Neural progenitor cell (in vitro differentiated cells): ENCODE results near the gene GABARAPL2. TPM values are rescaled to one million over a fixed set of nuclear protein-coding genes. Genes with fewer than 3 reads are reported as not detected.

ENCODE experiments used
- DNase-seq: peaks from one replicate; pipeline ENCODE4 v3.0.0-alpha.2; 2016; ENCODE audit warnings: low spot score
- H2AFZ ChIP-seq: fragments of 200-600 bp; sonication (generic); replicated peaks from 2 replicates; pipeline ENCODE4 v1.6.1; 2016; ENCODE audit warnings: antibody characterized with exemption
- H3F3A ChIP-seq: fragments of 200-600 bp; sonication (generic); 2 replicates; pipeline ENCODE4 v1.6.1; 2016; ENCODE audit warnings: antibody characterized with exemption, low read depth
- H3K27ac ChIP-seq: fragments of 200-600 bp; sonication (generic); 2 replicates; pipeline ENCODE4 v1.5.1; 2016; ENCODE audit warnings: mild to moderate bottlenecking
- H3K27me3 ChIP-seq: fragments of 200-600 bp; sonication (generic); 2 replicates; pipeline ENCODE4 v1.6.1; 2016; ENCODE audit warnings: mild to moderate bottlenecking, moderate library complexity
- H3K36me3 ChIP-seq: fragments of 200-600 bp; sonication (generic); 2 replicates; pipeline ENCODE4 v1.5.1; 2016
- H3K4me1 ChIP-seq: fragments of 200-600 bp; sonication (generic); 2 replicates; pipeline ENCODE4 v1.6.1; 2016; ENCODE audit warnings: mixed run types
- H3K4me2 ChIP-seq: fragments of 200-600 bp; sonication (generic); 2 replicates; pipeline ENCODE4 v1.6.1; 2016
- H3K4me3 ChIP-seq: fragments of 200-600 bp; sonication (generic); 2 replicates; pipeline ENCODE4 v1.5.1; 2016
- H3K79me2 ChIP-seq: fragments of 200-600 bp; sonication (generic); 2 replicates; pipeline ENCODE4 v1.6.1; 2016; ENCODE audit warnings: low read depth
- H3K9ac ChIP-seq: fragments of 200-600 bp; sonication (generic); 2 replicates; pipeline ENCODE4 v1.6.1; 2016
- H3K9me3 ChIP-seq: fragments of 200-600 bp; sonication (generic); 2 replicates; pipeline ENCODE4 v1.5.1; 2016; ENCODE audit warnings: low read depth
- H4K20me1 ChIP-seq: fragments of 200-600 bp; sonication (generic); 2 replicates; pipeline ENCODE4 v1.6.1; 2016; ENCODE audit warnings: low read depth
- H3K27ac Mint-ChIP-seq: 3 replicates; pipeline ENCODE4 v1.8.0; 2021; ENCODE audit warnings: mixed read lengths
- H3K27me3 Mint-ChIP-seq: 2 replicates; pipeline ENCODE4 v1.8.0; 2022; ENCODE audit warnings: low read depth, mild to moderate bottlenecking, inconsistent platforms, moderate library complexity, mixed read lengths; ENCODE audit not compliant: insufficient read depth
- H3K36me3 Mint-ChIP-seq: 3 replicates; pipeline ENCODE4 v1.8.0; 2021; ENCODE audit warnings: mixed read lengths
- H3K4me1 Mint-ChIP-seq: 3 replicates; pipeline ENCODE4 v1.8.0; 2021; ENCODE audit warnings: mixed read lengths
- H3K4me3 Mint-ChIP-seq: 3 replicates; pipeline ENCODE4 v1.8.0; 2021; ENCODE audit warnings: mild to moderate bottlenecking, moderate library complexity, mixed read lengths
- H3K9me3 Mint-ChIP-seq: 3 replicates; pipeline ENCODE4 v1.8.0; 2020; ENCODE audit warnings: mixed read lengths
- EZH2 ChIP-seq: fragments of 200-600 bp; sonication (generic); IDR thresholded peaks from 2 replicates; pipeline ENCODE4 v1.6.1; 2017; ENCODE audit warnings: antibody characterized with exemption, mild to moderate bottlenecking, moderate library complexity
- EZH2phosphoT487 ChIP-seq: fragments of 200-600 bp; sonication (generic); IDR thresholded peaks from 2 replicates; pipeline ENCODE4 v1.6.1; 2017; ENCODE audit warnings: antibody characterized with exemption
- total RNA-seq: library from RNA; depleted of rRNA; stranded (reverse); fragments of >200 nt; gene quantifications from 2 replicates; pipeline ENCODE4 v1.2.3, GENCODE V29; 2015; ENCODE audit warnings: low replicate concordance
- TF ChIP-seq, protein P1 (sequence below): fragments of 200-600 bp; sonication (generic); IDR thresholded peaks from 2 replicates; pipeline ENCODE4 v1.5.1; 2017; ENCODE audit warnings: antibody characterized with exemption, mild to moderate bottlenecking

GABARAPL2 gene
- total RNA-seq, 1 donor from 2014 or later: 88.2 TPM

DNA sequence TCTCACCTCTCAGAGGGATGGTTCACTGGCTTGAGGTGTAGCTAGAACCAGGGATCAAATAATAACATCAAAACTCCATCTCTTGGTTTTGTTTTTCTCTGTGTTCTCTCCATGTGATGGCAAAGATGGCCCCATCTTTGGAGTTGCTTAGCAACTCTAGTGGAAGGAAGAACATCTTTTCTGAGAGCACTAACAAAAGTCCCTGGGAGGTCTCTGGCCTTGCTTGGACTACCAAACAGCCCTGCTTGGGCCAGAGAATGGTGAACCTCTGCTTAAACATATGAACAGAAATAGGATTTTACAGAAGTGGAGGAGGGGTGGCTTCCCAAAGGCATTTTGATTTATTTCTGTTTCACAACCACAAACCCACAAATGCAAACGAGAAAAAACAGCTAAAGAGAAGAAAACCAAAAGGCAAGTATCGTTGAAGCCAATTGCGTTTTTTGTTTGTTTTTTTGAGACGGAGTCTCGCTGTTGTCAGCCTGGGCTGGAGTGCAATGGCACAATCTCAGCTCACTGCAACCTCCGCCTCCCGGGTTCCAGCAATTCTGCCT, 13.2 kb downstream of the GABARAPL2 start:
- Histone ChIP-seq H3K27me3 (no peaks in the 10 kb centered on the region), H3K4me2 (no peak overlapping the region), H3K9me3 (no peaks in the 10 kb centered on the region), H3K4me3 (no peak overlapping the region), H3K79me2 (no peaks in the 10 kb centered on the region), H3K36me3 (peaks cover 10% of the 10 kb centered on the region), H3F3A (peaks cover 4% of the 10 kb centered on the region), H3K27ac (no peak overlapping the region), H4K20me1 (peaks cover 3% of the 10 kb centered on the region), H3K4me1 (no peaks in the 10 kb centered on the region), H2AFZ (no peak overlapping the region), H3K9ac (no peak overlapping the region)
- Mint-ChIP-seq H3K4me3 (no peak overlapping the region), H3K4me1 (peaks cover 9% of the 10 kb centered on the region), H3K27ac (peak overlapping the region; percentile 37), H3K27me3 (peaks cover 3% of the 10 kb centered on the region), H3K9me3 (no peaks in the 10 kb centered on the region), H3K36me3 (peaks cover 24% of the 10 kb centered on the region)
- TF ChIP-seq EZH2phosphoT487: no peak
- no peak for TF ChIP-seq EZH2
- TF ChIP-seq, protein P1, sequence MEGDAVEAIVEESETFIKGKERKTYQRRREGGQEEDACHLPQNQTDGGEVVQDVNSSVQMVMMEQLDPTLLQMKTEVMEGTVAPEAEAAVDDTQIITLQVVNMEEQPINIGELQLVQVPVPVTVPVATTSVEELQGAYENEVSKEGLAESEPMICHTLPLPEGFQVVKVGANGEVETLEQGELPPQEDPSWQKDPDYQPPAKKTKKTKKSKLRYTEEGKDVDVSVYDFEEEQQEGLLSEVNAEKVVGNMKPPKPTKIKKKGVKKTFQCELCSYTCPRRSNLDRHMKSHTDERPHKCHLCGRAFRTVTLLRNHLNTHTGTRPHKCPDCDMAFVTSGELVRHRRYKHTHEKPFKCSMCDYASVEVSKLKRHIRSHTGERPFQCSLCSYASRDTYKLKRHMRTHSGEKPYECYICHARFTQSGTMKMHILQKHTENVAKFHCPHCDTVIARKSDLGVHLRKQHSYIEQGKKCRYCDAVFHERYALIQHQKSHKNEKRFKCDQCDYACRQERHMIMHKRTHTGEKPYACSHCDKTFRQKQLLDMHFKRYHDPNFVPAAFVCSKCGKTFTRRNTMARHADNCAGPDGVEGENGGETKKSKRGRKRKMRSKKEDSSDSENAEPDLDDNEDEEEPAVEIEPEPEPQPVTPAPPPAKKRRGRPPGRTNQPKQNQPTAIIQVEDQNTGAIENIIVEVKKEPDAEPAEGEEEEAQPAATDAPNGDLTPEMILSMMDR: no peak
- DNase-seq: no peak

GRCh38 chr16:75584108-75584507, 17.9 kb downstream of the GABARAPL2 start:
- Mint-ChIP-seq H3K9me3 (no peaks in the 10 kb centered on the region), H3K4me1 (peaks cover 7% of the 10 kb centered on the region), H3K4me3 (no peak overlapping the region), H3K36me3 (peaks cover 13% of the 10 kb centered on the region), H3K27me3 (peaks cover 3% of the 10 kb centered on the region), H3K27ac (no peak overlapping the region)
- H3K36me3 ChIP-seq: no peaks in the 10 kb centered on the region
- no peaks in the 10 kb centered on the region for H3K9me3 ChIP-seq
- DNase-seq: no peak
- H3K27me3 ChIP-seq: no peaks in the 10 kb centered on the region
- TF ChIP-seq, protein P1: no peak
- TF ChIP-seq EZH2 (no peak), EZH2phosphoT487 (no peak)
- no peak overlapping the region for H3K9ac ChIP-seq
- no peaks in the 10 kb centered on the region for H4K20me1 ChIP-seq
- H3K79me2 ChIP-seq: no peaks in the 10 kb centered on the region
- peaks cover 4% of the 10 kb centered on the region for H3F3A ChIP-seq
- H2AFZ ChIP-seq: no peak overlapping the region
- no peak overlapping the region for H3K4me2 ChIP-seq
- H3K27ac ChIP-seq: no peak overlapping the region
- H3K4me3 ChIP-seq: no peak overlapping the region
- H3K4me1 ChIP-seq: peaks cover 3% of the 10 kb centered on the region

- Mint-ChIP-seq H3K27me3 (no peaks in the 10 kb centered on the region), H3K9me3 (no peaks in the 10 kb centered on the region), H3K4me1 (peaks cover 7% of the 10 kb centered on the region), H3K4me3 (no peak overlapping the region), H3K36me3 (peaks cover 5% of the 10 kb centered on the region), H3K27ac (no peak overlapping the region)
- Histone ChIP-seq H2AFZ (no peak overlapping the region), H3F3A (peaks cover 7% of the 10 kb centered on the region), H3K9me3 (no peaks in the 10 kb centered on the region), H4K20me1 (no peaks in the 10 kb centered on the region), H3K79me2 (no peaks in the 10 kb centered on the region), H3K27ac (no peak overlapping the region), H3K4me2 (peak overlapping the region; percentile 47), H3K27me3 (no peaks in the 10 kb centered on the region), H3K4me1 (peaks cover 7% of the 10 kb centered on the region), H3K9ac (no peak overlapping the region), H3K36me3 (no peaks in the 10 kb centered on the region), H3K4me3 (no peak overlapping the region)
- TF ChIP-seq EZH2: no peak
- no peak for TF ChIP-seq EZH2phosphoT487
- TF ChIP-seq, protein P1: no peak
- no peak for DNase-seq
Measured at GRCh38 chr16:75588716-75589115, 22.5 kb downstream of the GABARAPL2 start.
